GM23248 (cell line): ENCODE data around the gene DACT3. TPM values are rescaled to one million over a fixed set of nuclear protein-coding genes. Genes with fewer than 3 reads are reported as not detected.
A peak's percentile ranks its signal among the peaks of the same experiment; 100 is the strongest.

Source experiments
- DNase-seq: peaks from one replicate; pipeline ENCODE4 v3.0.0-alpha.2; 2015
- H2AFZ ChIP-seq: fragments of 200-600 bp; sonication (generic); 2 replicates; pipeline ENCODE4 v1.6.1; 2016; ENCODE audit warnings: antibody characterized with exemption
- H3F3A ChIP-seq: fragments of 200-600 bp; sonication (generic); 2 replicates; pipeline ENCODE4 v1.6.1; 2016; ENCODE audit warnings: mild to moderate bottlenecking, antibody characterized with exemption, mixed run types; ENCODE audit not compliant: insufficient read depth
- H3K27ac ChIP-seq: fragments of 200-600 bp; sonication (generic); 2 replicates; pipeline ENCODE4 v1.5.1; 2016; ENCODE audit warnings: mild to moderate bottlenecking
- H3K27me3 ChIP-seq: fragments of 200-600 bp; sonication (generic); replicated peaks from 2 replicates; pipeline ENCODE4 v1.6.1; 2016; ENCODE audit warnings: mild to moderate bottlenecking; ENCODE audit not compliant: insufficient read depth
- H3K36me3 ChIP-seq: fragments of 200-600 bp; sonication (generic); 2 replicates; pipeline ENCODE4 v1.6.1; 2016; ENCODE audit warnings: low read depth, mild to moderate bottlenecking
- H3K4me1 ChIP-seq: fragments of 200-600 bp; sonication (generic); 2 replicates; pipeline ENCODE4 v1.6.1; 2016; ENCODE audit warnings: mild to moderate bottlenecking; ENCODE audit not compliant: insufficient read depth
- H3K4me2 ChIP-seq: fragments of 200-600 bp; sonication (generic); one replicate; pipeline ENCODE4 v1.6.1; 2016; ENCODE audit warnings: mild to moderate bottlenecking; ENCODE audit not compliant: unreplicated experiment
- H3K4me3 ChIP-seq: fragments of 200-600 bp; sonication (generic); 2 replicates; pipeline ENCODE4 v1.5.1; 2016; ENCODE audit warnings: mild to moderate bottlenecking
- H3K79me2 ChIP-seq: fragments of 200-600 bp; sonication (generic); 2 replicates; pipeline ENCODE4 v1.6.1; 2016; ENCODE audit warnings: mild to moderate bottlenecking; ENCODE audit not compliant: insufficient read depth
- H3K9ac ChIP-seq: fragments of 200-600 bp; sonication (generic); 2 replicates; pipeline ENCODE4 v1.6.1; 2016; ENCODE audit warnings: mild to moderate bottlenecking
- H3K9me2 ChIP-seq: fragments of 200-600 bp; sonication (generic); 2 replicates; pipeline ENCODE4 v1.6.1; 2016; ENCODE audit warnings: mixed run types, mild to moderate bottlenecking, moderate library complexity; ENCODE audit not compliant: insufficient read depth
- H3K9me3 ChIP-seq: fragments of 200-600 bp; sonication (generic); one replicate; pipeline ENCODE4 v1.6.1; 2017; ENCODE audit warnings: low read depth
- H4K20me1 ChIP-seq: fragments of 200-600 bp; sonication (generic); 2 replicates; pipeline ENCODE4 v1.6.0; 2016; ENCODE audit not compliant: insufficient read depth
- EZH2 ChIP-seq: fragments of 200-600 bp; sonication (generic); IDR thresholded peaks from 2 replicates; pipeline ENCODE4 v1.6.1; 2018; ENCODE audit warnings: antibody characterized with exemption, mild to moderate bottlenecking; ENCODE audit not compliant: insufficient read depth, poor library complexity, severe bottlenecking
- EZH2phosphoT487 ChIP-seq: fragments of 200-600 bp; sonication (generic); IDR thresholded peaks from 2 replicates; pipeline ENCODE4 v1.6.1; 2018; ENCODE audit warnings: antibody characterized with exemption, moderate library complexity, mild to moderate bottlenecking, low read depth; ENCODE audit not compliant: insufficient read depth
- WGBS, 2 experiments: methylation state at CpG; one replicate each; pipeline ENCODE4 v1.1.6; 2015 to 2017; ENCODE audit warnings: low lambda C conversion rate in 2 of 2, low coverage in 1 of 2; ENCODE audit errors: missing lambda C conversion rate in 2 of 2; 5-methylcytosine and 5-hydroxymethylcytosine counted together
- in situ Hi-C: fragments of 300-500 bp; cut with MboI; formaldehyde crosslinking; loops from 2 replicates; pipeline ENCODE4 v1.15.0; 2020
- polyA plus RNA-seq: library from polyadenylated mRNA; unstranded; fragments of >200 nt; fragmentation: Nextera tagmentation; extraction: Ambion mirVana; gene quantifications from 2 replicates; pipeline ENCODE4 v1.2.1, GENCODE V29; 2016
- total RNA-seq: library from RNA; depleted of rRNA; stranded (reverse); fragments of >200 nt; shearing (Covaris generic); gene quantifications from 2 replicates; pipeline ENCODE4 v1.2.3, GENCODE V29; 2014

DACT3 gene
- total and polyA plus RNA-seq, 2 experiments from 2014 or later, result 0.66 to 7.1 TPM

GRCh38 chr19:46689358-46689757 lies 28.4 kb upstream of the DACT3 start:
- H3K27me3 ChIP-seq, result no peaks in the 10 kb centered on the region
- no peak for TF ChIP-seq EZH2phosphoT487
- TF ChIP-seq EZH2, result no peak
- H3F3A ChIP-seq, result no peaks in the 10 kb centered on the region
- in situ Hi-C loops, result no loop called here
- no peaks in the 10 kb centered on the region for H3K9me3 ChIP-seq
- H2AFZ ChIP-seq, result no peak overlapping the region
- H3K4me3 ChIP-seq, result no peak overlapping the region
- no peak overlapping the region for H3K4me2 ChIP-seq
- no peak for DNase-seq
- peaks cover 38% of the 10 kb centered on the region for H3K36me3 ChIP-seq
- H3K9me2 ChIP-seq, result no peaks in the 10 kb centered on the region
- H4K20me1 ChIP-seq, result no peaks in the 10 kb centered on the region
- no peaks in the 10 kb centered on the region for H3K4me1 ChIP-seq
- WGBS, 2 experiments, result 96% methylated on average over 14 of the region's 14 CpGs
- no peak overlapping the region for H3K9ac ChIP-seq
- no peak overlapping the region for H3K27ac ChIP-seq
- H3K79me2 ChIP-seq, result no peaks in the 10 kb centered on the region

GRCh38 chr19:46687438-46688145 lies 26.6 kb upstream of the DACT3 start:
- no peaks in the 10 kb centered on the region for H3K9me3 ChIP-seq
- H3F3A ChIP-seq, result no peaks in the 10 kb centered on the region
- WGBS, 2 experiments, result 86% methylated on average over 6 of the region's 6 CpGs
- H3K4me1 ChIP-seq, result no peaks in the 10 kb centered on the region
- no peaks in the 10 kb centered on the region for H4K20me1 ChIP-seq
- no peak overlapping the region for H3K4me3 ChIP-seq
- in situ Hi-C loops, result no loop called here
- H3K4me2 ChIP-seq, result no peak overlapping the region
- TF ChIP-seq EZH2phosphoT487, result no peak
- H3K27ac ChIP-seq, result no peak overlapping the region
- no peaks in the 10 kb centered on the region for H3K27me3 ChIP-seq
- H3K79me2 ChIP-seq, result no peaks in the 10 kb centered on the region
- no peaks in the 10 kb centered on the region for H3K9me2 ChIP-seq
- DNase-seq, result no peak
- H3K36me3 ChIP-seq, result peaks cover 35% of the 10 kb centered on the region
- no peak overlapping the region for H2AFZ ChIP-seq
- H3K9ac ChIP-seq, result no peak overlapping the region

DNA sequence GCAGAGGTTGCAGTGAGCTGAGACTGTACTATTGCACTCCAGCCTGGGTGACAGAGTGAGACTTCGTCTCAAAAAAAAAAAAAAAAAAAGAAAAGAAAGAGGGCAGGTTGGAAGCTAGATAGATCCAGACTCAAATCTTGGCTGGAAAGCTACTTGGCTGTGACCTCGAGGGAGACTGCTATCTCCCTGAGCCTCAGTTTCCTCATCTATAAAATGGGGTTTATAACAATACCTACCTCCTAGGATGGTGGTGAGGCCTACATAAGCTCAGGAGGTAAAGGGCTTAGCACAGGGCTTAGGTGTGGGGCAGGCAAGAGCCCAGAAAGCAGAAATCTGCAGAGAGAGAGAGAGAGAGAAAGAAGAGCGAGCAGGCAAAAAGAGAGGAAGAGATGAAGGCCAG lies 24.2 kb upstream of the DACT3 start:
- Histone ChIP-seq H3K27ac (no peak overlapping the region), H3K4me2 (no peak overlapping the region), H3F3A (no peaks in the 10 kb centered on the region), H3K36me3 (peaks cover 22% of the 10 kb centered on the region), H4K20me1 (no peaks in the 10 kb centered on the region), H2AFZ (no peak overlapping the region), H3K9ac (no peak overlapping the region), H3K9me3 (no peaks in the 10 kb centered on the region), H3K4me1 (no peaks in the 10 kb centered on the region), H3K4me3 (no peak overlapping the region), H3K79me2 (no peaks in the 10 kb centered on the region), H3K9me2 (no peaks in the 10 kb centered on the region), H3K27me3 (no peaks in the 10 kb centered on the region)
- TF ChIP-seq EZH2, result no peak
- TF ChIP-seq EZH2phosphoT487, result no peak
- WGBS, 2 experiments, result 62 to 90% methylated on average over 2 to 3 of the region's 3 CpGs
- in situ Hi-C loops, result no loop called here
- DNase-seq, result no peak

- no peak overlapping the region for H3K27ac ChIP-seq
- no peaks in the 10 kb centered on the region for H3K36me3 ChIP-seq
- H3K27me3 ChIP-seq, result no peaks in the 10 kb centered on the region
- H2AFZ ChIP-seq, result no peak overlapping the region
- no peaks in the 10 kb centered on the region for H3K79me2 ChIP-seq
- no peak overlapping the region for H3K4me3 ChIP-seq
- peak; percentile 33 for DNase-seq
- in situ Hi-C loops, result no loop called here
- 87 to 94% methylated on average over 21 to 26 of the region's 26 CpGs for WGBS, 2 experiments
- no peaks in the 10 kb centered on the region for H3K4me1 ChIP-seq
- no peak for TF ChIP-seq EZH2
- no peak for TF ChIP-seq EZH2phosphoT487
- no peaks in the 10 kb centered on the region for H4K20me1 ChIP-seq
- H3F3A ChIP-seq, result no peaks in the 10 kb centered on the region
- no peaks in the 10 kb centered on the region for H3K9me3 ChIP-seq
- H3K9ac ChIP-seq, result no peak overlapping the region
- H3K4me2 ChIP-seq, result no peak overlapping the region
- H3K9me2 ChIP-seq, result no peaks in the 10 kb centered on the region
These were observed 17.2 kb upstream of the DACT3 start for GRCh38 chr19:46678110-46678732.
